NCI-H2081 (cell line): ENCODE data around the gene MYO7A.

ENCODE experiments used
- DNase-seq, 2 experiments: peaks; one replicate each; lab custom pipeline; 2025; lab: John Stamatoyannopoulos, UW

Gene MYO7A

DNA sequence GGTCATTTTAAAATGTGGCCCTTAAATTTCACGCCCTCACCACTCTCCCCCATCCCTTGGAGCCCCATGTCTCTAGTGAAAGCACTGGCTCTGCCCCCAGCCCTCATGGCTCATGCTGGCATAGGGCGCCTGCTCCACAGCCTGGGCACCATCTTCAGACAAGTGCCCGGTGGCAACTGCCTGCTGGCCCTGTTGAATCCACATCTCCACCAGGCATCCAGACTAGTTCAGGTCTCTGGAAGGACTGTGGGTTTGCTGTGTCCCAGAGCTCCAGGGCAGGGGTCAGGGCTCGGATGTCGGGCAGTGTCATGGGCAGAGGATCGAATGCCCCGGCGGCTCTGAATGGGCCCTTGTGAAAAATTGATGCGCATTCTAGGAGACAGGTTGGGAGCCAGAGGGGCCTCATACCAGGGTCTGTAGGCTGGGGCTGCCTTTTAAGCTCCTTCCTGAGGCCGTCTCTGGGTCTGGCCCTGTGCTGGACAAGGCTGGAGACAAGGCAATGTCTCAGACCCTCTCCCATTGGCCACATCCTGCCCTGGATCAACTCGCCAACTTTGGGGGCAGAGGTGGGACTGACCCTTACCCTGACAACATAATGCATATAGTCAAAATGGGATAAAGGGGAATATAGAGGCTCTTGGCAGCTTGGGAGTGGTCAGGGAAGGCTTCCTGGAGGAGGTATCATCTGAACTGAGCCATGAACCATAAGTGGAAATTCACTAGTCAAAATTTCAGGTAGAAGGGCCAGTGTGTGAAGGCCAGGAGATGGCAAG is 1.2 kb downstream of the MYO7A start:
- no peak for DNase-seq

DNA sequence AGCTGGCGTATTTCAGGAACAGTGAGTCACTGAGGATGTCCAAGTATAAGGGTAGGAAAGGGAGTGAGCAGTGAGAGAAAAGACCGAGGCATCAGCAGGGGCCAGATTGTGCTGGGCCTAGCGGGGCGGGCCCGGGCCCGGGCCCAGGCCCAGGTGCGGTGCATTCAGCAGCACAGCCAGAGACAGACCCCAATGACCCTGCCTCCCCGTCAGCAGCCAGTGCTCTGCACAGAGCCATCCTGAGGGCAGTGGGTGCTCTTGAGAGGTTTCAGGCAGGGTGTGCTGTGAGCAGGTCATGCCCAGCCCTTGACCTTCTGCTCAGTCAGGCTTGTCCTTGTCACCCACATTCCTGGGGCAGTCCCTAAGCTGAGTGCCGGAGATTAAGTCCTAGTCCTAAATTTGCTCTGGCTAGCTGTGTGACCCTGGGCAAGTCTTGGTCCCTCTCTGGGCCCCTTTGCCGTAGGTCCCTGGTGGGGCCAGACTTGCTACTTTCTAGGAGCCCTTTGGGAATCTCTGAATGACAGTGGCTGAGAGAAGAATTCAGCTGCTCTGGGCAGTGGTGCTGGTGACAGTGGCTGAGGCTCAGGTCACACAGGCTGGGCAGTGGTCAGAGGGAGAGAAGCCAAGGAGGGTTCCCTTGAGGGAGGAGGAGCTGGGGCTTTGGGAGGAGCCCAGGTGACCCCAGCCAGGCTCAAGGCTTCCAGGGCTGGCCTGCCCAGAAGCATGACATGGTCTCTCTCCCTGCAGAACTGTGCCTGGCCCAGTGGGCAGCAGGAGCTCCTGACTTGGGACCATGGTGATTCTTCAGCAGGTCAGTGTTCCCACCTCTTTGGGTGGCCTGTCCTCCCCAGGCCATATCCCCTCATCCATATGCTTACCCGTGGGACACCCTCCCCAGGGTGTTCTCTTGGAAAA is 2.1 kb downstream of the MYO7A start:
- no peak for DNase-seq

DNA sequence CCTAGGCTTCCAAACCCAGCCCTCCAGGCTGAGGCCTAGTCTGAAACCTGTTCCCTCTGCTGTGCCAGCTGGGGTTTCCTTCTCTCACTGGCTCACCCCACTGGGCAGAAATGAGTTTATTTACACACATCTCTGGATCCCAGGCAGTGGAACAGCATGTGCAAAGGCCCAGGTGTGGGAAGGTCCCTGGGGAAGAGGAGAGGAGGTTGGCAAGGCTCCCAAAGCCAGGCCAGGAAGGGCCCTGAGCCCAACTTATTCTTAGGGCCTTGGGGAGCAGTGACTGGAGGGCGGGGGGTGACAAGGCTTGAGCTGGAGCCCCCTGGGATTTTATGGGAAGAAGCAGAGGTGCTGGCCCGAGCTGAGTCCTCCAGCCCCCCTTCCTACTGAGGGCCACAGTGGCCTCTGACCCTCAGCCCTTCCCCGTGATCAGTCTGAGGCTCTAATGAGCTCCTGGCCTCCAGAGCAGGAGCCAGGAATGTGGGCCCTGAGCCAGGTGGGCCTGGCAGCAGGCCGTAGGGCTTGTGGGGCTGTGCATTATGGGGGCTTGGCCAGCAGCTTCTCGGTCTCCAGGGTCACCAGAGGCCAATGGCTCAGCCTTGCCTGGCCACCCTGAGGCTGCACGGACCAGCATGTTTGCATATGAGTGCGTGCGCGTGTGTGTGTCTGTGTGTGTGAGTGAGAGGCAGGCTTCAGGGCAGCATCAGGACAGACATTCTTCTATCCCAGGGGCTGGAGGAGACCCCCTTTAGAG is 2.9 kb downstream of the MYO7A start:
- DNase-seq, result peak in 1 of 2 experiments; percentile 2

DNA sequence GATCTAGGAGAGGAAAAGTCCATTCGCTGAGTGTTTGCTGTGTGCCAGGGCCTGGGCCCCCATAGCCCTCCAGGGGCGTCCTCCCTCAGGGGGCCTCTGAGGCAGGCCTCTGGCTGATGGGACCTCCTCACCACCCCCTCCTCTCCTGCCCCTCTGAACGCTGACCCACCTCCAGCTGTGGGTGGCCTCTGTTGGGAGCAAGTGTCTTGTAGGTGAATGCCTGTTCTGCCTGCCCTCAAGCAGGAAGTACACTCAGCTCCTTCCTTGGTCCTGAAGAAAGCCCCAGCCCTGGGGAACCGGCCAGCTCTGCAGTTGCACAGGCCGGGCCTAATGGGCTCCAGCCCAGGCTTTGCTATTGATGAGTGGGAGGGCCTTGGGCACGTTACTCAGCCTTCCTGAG is 3.5 kb downstream of the MYO7A start:
- DNase-seq, result no peak

DNA sequence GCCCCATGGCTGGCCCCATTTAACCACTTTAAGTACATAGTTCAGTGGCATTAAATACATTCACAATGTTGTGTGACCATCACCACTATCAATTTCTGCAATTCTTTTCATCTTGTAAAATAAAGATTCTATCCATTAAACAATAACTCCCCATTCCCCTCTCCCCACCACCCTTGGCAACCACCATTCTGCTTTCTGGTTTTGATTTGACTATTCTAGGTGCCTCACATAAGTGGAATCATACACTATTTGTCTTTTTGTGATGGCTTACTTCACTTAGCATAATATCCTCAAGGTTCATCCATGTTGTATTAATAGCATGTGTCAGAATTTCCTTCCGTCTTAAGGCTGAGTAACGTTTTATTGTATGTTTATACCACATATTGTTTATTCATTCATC is 7.0 kb downstream of the MYO7A start:
- no peak for DNase-seq

DNA sequence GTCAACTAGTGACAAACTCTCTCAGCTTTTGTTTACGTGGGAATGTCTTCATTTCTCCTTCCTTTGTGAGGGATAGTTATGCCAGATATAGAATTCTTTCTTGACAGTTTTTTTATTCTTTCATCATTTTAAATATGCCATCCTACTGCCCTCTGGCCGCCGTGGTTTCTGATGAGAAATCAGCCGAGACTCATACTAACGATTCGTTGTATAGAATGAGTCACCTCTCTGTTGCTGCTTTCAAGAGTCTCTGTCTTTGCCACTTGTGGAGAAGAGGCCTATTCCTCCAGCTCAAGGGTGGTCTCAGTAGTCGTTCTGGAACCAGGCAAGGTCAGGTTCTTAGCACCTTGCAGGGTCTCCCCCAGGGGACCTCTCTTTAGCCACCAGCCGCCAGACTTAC is 8.0 kb downstream of the MYO7A start:
- DNase-seq, result no peak

DNA sequence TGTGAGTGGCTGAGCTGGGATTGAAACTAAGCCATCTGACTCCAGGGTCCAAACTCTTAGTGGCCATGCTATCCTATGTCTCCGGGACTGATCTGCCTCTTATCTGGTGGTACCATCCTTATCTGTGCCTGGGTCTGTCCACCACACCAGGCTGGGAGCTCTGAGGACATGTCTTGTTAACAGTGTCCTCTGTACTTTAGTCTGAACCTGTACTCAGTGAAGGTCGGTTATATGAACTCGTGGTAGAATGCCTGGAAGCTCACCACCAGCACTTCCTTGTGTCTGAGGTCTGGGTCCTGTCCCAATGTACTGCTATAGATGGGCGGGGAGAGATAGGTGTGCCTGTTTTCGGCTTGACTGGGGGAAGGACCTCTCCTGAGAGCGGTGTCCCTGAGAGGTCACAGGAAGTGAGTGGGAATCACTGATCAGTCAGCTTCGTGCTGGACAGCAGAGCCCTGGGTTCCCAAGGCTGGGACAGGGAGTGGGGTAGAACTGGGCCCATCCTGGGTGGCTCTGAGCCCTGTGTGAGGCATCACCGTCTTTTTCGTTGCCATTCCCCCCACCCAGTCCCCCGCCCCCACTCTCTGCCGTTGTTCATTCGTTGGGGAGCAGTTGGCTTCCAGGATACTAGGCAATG is 8.9 kb downstream of the MYO7A start:
- DNase-seq, result no peak

DNA sequence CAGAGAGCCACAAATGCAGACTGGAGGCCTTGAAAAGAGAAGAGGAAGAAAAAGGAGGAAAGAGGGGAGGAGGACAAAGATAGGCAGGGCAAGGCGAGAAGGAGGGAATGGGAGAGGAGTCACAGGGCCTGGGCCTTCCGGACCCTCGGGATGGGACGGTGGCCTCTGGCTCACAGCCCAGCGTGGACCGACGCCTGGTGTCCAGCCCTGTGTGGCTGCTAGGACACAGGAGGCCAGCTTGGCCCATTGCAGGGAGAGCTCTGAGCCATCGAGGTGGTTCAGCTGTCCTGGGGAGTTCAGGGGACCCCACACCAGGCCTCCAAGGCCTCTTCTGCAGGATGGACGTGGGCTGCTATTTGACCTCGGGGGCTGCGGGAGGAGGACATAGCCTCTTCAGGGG is 9.4 kb downstream of the MYO7A start:
- DNase-seq, result no peak

DNA sequence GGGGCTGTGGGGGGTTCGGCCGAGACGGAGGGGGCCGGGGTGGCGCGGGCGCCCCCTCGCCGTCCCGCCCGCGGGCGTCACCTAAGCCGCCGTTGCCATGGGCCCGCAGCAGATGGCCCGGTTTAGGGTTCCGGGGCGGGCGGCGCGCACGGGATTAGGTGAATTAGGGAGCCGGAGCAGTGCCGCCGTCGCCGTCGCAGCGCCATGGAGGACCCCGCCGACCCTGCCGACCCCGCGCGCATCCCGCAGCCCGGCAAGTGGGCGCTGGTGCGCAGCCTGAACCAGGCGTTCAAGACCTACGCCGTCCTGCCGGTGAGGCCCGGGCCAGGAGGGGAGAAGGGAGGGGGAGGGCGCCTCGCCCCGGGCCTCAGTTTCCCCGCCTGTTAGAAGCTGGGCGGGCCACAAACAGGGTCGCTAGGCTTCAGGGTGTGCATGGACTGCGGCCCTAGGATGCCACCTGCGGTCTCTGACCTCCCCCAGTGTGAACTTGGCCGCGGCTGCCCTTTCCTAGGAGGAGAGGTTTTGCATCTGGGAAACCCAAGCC is 10.1 kb downstream of the MYO7A start:
- DNase-seq, result no peak

DNA sequence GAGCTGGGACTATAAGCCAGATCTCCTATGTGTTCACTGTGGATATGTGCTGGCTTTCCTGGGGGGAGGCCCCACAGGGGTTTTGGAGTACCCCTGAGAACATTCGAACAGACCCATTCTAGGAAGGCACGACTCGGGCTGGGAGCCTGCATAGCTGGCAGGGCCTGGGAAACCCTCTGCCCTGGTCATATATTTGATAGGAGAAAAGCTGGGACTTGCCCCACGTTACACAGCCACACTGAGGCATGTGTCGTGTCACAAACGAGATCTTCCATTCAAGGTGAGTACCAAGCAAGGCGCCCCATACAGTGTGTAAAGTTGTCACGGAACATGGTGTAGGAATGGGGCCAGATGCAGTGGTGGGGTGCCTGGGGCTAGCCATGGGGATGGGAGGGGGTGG is 11.2 kb downstream of the MYO7A start:
- no peak for DNase-seq

DNA sequence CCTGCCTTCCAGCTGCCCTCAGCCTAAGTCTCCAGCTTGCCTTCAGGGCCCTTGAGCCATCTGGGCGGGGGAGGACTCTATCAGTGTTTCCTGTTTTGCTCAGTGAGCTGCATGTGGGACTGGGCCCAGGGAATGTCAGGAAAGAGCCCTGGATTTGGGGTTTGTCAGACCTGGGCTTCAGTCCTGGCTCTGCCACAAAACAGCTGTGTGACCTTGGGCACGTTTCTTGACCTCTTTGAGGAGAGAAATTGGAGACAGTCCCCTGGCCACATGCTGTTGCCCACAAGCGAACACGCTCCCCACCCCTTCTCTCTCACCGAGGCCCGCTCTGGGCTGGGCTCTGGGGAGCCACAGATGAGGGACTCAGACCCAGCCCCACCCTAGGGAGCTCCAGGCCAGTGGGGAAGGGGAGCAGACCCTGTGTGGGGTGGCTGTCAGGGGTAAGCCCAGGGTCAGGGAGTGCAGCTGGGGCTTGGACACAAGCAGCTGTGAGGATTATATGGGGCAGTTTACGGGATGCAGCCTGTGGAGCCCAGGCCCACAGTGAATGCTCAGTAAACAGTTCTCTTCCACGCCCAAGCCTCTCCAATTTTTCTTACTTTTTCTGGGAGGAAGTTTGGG is 12.3 kb downstream of the MYO7A start:
- no peak for DNase-seq

DNA sequence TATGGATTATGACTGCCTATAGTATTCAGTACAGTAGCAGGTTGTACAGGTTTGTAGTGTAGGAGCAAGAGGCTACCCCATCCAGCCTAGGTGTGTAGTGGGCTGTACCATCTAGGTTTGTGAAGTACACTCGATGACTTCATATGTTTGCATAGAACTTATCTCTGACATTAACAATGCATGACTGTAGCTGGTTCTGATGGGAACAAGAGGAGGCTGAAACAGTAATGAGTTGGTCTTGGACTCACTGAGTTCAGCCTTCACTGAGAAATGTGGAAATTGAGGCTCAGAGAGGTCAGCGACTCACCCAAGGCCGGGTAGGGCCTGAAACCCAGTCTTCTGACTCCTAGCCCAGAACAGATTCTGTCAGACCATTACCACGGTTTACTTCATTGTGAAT is 13.0 kb downstream of the MYO7A start:
- no peak for DNase-seq

DNA sequence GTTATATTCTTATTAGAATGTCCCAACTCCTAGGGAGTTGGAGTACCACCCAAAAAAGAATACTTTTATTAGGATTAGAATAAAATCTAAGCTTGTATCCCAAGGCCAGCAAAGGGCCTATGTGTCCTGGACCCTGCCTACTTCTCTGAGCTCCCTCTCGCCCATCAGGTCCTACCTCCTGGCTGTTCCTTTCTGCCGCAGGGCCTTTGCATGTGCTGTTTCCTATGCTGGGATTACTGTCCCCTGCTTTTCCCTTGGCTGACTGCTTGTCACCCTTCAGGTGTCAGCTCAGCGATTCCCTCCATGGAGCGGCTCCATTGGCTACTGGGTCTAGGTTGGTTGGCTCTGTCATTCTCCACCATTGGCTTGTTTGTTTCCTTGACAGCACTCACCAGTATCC is 13.4 kb downstream of the MYO7A start:
- DNase-seq, result no peak

DNA sequence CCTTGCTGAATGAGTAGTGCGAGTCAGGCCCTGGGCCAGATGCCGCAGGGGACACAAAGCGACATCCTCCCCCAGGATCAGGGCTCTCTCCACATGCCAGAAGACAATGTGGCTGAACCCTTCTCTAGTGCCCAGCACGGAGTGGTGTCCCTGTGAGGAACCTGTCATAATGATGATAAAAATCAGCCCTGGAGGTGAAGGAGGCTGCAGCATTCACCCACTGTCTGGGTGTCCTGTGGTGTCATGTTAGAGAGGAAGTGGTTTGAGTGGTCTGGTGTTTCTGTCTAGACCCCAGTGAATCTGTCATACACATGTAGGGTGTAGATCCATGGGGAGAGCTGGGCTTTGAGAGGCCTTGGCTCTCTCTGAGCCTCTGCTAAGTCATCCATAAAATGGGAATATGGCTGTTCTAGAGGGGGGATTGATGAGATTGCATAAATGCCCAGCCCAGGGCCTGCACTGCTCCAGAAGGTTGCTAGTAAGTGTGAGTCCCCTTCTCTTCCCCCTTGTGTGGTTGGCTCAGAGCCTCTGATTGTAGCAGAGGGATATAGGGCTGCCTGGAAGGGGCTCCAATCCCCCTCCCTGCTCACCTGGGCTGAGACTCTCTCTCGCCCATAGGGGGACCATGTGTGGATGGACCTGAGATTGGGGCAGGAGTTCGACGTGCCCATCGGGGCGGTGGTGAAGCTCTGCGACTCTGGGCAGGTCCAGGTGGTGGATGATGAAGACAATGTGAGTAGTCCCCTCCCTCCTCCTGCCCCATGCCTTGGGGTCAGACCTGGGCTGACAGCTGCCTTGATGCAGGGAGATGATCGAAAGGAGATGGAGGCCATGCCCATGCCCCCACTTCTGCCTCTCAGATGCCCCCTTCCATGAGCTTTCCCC is 14.3 kb downstream of the MYO7A start:
- no peak for DNase-seq

DNA sequence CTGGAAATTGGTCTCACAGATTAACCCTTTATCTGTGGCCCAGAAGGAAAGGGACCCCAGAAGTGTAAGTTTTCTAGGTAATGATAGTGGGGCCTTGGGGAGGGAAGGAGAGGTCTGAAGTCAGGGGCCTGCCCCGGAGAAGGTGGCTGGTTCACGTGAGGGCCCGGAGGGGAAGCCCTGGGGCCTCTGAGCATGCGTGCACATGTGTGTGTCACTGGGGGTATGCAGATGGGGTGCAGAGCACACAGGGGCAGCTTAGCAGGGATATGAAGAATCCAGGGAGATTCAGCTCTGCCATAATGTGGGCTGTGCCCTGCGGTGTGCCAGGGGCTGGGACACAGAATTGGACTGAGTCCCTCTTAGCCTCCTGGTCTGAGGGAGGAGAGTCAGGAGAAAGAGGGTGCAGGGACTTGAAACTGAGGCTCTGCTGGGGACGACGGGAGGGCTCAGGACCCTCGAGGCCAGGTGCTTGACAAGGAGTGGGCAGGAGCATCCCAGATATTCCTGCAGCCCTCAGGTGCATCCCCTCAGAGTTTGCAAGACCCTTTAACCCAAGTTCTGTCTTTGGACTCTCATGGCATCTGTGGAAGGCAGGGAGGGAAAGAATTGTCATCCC is 15.5 kb downstream of the MYO7A start:
- DNase-seq, result no peak

DNA sequence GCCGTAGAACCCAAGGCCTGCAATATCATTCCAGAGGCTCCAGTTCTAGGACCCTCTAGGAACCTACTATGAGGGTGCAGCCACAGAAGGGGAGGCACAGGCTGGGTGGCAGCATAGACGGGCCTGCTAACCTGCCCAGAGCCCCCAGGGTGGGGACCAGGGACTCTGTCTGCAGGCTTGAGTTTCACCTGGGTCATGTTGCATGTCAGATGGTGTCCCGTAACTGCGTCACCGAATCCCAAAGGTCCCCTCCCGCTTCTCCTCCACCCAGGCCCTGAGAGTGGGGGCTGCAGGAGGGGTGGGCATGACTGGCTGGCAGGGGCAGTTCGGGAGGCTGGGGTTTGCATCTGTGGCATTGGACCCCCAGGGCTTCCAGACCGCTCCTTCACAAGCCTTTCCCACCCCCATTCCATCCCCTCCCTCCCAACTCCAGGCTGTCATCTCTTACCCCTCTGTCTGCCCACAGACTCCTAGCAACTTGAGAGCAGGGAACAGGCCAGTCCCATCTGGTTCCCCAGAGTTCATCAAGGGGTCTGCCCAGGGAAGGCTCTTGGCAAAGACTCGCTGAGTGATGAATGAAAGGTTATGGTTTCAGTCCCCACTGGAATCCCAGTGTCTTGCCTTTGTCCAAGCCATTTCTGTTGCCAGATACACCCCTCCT is 16.3 kb downstream of the MYO7A start:
- no peak for DNase-seq

DNA sequence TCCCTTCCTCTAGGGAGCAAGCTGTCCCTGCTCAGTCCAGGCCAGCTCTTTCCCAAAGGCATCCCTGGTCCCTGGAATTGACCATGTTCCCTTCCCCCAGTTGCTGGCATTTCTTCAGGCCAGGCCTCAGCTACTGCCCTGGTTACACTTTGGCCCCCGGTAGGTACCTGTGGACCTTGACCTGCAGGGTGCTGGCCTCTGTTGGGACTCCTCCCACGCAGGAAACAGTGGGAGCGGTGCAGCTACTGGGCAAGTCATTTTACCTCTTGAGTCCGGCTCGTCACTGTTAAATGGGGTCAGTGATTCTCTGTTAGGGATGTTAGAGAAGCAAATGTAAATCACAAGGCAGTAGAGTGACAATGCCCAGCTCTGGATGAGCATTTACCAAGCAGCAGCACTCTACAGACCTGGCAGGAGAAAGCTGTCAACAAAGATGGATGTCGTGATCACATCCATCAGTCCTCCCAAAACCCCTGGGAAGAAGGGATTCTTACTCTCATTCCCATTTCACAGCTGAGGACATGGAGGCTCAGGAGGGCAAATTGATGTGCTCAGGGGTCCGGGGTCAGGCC is 16.9 kb downstream of the MYO7A start:
- no peak for DNase-seq

DNA sequence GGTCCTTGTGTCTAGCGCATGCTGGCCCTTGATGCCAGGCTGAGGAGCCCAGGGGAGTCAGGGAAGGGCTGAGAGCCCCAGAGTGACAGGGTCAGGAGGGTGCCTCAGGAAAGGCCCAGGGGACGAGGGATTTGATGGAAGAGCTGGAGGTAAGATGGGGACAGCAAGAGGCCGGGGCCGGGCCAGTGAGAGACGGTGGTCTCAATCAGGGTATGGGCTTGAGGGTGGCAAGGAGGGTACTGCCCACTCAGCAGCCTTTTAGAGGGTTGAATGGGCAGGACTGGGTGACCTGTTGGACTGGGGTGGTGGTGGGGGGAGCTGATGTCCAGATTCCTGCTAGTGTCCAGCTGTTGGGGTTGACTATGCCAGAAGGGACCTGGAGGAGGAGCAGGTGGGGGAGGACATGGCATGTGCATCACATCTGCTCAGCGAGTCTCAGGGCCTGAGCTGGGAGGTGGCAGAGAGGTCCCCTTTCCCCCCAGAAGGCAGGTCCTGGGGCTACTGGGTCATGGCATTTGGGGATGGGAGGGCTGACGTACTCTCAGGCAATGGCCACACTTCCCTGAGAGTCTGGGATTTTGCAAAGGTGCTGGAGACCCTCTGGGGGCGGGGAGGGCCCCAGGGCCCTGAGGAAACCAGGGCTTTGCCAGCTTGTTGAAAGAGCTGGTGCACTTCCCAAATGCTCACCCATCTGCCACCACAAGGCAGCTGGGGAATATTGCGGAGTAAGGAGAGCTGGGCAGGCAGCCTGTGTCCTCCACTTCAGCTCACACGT is 18.4 kb downstream of the MYO7A start:
- DNase-seq, result no peak
